ENCODE results near the gene EXOC3L4.

DNA sequence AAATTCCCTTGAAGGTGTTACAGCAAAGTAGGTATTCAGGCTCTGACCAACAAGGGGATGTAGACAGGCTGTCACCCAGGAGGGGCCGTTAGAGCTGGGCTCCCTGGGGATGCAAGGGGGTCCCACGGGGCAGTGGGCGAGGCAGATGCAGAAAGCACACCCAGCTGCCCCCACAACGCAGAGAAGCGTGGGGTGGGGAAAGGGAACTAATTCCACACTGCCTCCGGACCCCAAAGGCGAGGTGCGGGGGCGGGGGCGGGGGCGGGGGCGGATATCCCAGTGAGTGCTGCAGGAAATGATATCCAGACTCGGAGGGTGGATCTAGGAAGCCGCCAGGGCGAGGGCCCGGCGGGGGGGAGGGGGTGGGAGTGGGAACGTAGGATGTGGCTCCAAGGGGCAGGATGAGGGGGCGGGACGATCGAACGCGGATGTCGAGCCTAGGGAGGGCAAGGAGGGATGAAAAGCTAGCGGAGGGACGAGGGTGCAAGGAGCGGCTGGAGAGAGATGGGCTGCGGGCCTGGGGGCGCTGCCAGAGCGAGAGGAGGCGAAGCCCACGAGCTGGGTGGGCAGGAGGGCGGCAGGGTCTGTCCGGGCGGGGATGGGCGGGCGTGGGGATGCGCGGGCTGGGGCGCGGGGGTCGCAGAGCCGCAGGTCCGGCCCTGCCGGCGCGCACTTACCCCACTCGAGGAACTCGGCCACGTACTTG lies 38.0 kb upstream of the EXOC3L4 start:
- TF ChIP-seq GABPA (IDR thresholded peaks at IDR 0.05 in 1 of 2, conservative IDR thresholded peaks at IDR 0.05 in 1 of 2) (no peak), ATF3 (IDR thresholded peaks at IDR 0.05) (no peak), TAF1 (conservative IDR thresholded peaks at IDR 0.05) (no peak), YY1 (IDR thresholded peaks at IDR 0.05) (no peak), SP1 (IDR thresholded peaks at IDR 0.05) (no peak)
- TF ChIP-seq, protein P1, sequence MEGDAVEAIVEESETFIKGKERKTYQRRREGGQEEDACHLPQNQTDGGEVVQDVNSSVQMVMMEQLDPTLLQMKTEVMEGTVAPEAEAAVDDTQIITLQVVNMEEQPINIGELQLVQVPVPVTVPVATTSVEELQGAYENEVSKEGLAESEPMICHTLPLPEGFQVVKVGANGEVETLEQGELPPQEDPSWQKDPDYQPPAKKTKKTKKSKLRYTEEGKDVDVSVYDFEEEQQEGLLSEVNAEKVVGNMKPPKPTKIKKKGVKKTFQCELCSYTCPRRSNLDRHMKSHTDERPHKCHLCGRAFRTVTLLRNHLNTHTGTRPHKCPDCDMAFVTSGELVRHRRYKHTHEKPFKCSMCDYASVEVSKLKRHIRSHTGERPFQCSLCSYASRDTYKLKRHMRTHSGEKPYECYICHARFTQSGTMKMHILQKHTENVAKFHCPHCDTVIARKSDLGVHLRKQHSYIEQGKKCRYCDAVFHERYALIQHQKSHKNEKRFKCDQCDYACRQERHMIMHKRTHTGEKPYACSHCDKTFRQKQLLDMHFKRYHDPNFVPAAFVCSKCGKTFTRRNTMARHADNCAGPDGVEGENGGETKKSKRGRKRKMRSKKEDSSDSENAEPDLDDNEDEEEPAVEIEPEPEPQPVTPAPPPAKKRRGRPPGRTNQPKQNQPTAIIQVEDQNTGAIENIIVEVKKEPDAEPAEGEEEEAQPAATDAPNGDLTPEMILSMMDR (IDR thresholded peaks at IDR 0.05; ENCODE audit: low read depth, low read length, missing input control) = no peak
- TF ChIP-seq, protein P2, sequence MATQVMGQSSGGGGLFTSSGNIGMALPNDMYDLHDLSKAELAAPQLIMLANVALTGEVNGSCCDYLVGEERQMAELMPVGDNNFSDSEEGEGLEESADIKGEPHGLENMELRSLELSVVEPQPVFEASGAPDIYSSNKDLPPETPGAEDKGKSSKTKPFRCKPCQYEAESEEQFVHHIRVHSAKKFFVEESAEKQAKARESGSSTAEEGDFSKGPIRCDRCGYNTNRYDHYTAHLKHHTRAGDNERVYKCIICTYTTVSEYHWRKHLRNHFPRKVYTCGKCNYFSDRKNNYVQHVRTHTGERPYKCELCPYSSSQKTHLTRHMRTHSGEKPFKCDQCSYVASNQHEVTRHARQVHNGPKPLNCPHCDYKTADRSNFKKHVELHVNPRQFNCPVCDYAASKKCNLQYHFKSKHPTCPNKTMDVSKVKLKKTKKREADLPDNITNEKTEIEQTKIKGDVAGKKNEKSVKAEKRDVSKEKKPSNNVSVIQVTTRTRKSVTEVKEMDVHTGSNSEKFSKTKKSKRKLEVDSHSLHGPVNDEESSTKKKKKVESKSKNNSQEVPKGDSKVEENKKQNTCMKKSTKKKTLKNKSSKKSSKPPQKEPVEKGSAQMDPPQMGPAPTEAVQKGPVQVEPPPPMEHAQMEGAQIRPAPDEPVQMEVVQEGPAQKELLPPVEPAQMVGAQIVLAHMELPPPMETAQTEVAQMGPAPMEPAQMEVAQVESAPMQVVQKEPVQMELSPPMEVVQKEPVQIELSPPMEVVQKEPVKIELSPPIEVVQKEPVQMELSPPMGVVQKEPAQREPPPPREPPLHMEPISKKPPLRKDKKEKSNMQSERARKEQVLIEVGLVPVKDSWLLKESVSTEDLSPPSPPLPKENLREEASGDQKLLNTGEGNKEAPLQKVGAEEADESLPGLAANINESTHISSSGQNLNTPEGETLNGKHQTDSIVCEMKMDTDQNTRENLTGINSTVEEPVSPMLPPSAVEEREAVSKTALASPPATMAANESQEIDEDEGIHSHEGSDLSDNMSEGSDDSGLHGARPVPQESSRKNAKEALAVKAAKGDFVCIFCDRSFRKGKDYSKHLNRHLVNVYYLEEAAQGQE (IDR thresholded peaks at IDR 0.05) = no peak

Data from liver (tissue), 3 donors.